ENCODE data around the gene ADAMTS18.
"Not testable (repeated sequence)": the region's sequence is repeated elsewhere in the genome, so short reads cannot be mapped to it uniquely, and the experiment has no call there.

DNA sequence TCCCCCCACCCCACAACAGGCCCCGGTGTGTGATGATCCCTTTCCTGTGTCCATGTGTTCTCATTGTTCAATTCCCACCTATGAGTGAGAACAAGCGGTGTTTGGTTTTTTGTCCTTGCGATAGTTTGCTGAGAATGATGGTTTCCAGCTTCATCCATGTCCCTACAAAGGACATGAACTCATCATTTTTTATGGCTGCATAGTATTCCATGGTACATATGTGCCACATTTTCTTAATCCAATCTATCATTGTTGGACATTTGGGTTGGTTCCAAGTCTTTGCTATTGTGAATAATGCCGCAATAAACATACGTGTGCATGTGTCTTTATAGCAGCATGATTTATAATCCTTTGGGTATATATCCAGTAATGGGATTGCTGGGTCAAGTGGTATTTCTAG is 28.8 kb upstream of the ADAMTS18 start:
- TF ChIP-seq, protein P1, sequence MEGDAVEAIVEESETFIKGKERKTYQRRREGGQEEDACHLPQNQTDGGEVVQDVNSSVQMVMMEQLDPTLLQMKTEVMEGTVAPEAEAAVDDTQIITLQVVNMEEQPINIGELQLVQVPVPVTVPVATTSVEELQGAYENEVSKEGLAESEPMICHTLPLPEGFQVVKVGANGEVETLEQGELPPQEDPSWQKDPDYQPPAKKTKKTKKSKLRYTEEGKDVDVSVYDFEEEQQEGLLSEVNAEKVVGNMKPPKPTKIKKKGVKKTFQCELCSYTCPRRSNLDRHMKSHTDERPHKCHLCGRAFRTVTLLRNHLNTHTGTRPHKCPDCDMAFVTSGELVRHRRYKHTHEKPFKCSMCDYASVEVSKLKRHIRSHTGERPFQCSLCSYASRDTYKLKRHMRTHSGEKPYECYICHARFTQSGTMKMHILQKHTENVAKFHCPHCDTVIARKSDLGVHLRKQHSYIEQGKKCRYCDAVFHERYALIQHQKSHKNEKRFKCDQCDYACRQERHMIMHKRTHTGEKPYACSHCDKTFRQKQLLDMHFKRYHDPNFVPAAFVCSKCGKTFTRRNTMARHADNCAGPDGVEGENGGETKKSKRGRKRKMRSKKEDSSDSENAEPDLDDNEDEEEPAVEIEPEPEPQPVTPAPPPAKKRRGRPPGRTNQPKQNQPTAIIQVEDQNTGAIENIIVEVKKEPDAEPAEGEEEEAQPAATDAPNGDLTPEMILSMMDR (IDR thresholded peaks at IDR 0.05; ENCODE audit: low read depth, low read length), result not testable (repeated sequence)
- not testable (repeated sequence) for TF ChIP-seq EZH2phosphoT487 (IDR thresholded peaks at IDR 0.05; ENCODE audit: low read depth)
